T follicular helper cell (primary cell): ENCODE data around the gene MYRF.

Experiments
- DNase-seq: peaks from one replicate; pipeline ENCODE4 v3.0.0-alpha.2; 2020; ENCODE audit warnings: low read depth

The MYRF gene

GRCh38 chr11:61718621-61719302, 33.7 kb upstream of the MYRF start:
- no peak for DNase-seq

- no peak for DNase-seq
These were observed 32.5 kb upstream of the MYRF start for GRCh38 chr11:61719978-61720377.

- DNase-seq = no peak
These were observed 31.8 kb upstream of the MYRF start for GRCh38 chr11:61720597-61720996.

- no peak for DNase-seq
These were observed 28.0 kb upstream of the MYRF start for GRCh38 chr11:61724437-61724836.

- no peak for DNase-seq
These were observed 26.6 kb upstream of the MYRF start for GRCh38 chr11:61725781-61726231.

GRCh38 chr11:61726775-61727174, 25.7 kb upstream of the MYRF start:
- DNase-seq = no peak

- no peak for DNase-seq
These were observed 25.0 kb upstream of the MYRF start for GRCh38 chr11:61727401-61727811.

- no peak for DNase-seq
These were observed 24.1 kb upstream of the MYRF start for GRCh38 chr11:61728066-61728939.

GRCh38 chr11:61728940-61729219, 23.6 kb upstream of the MYRF start:
- no peak for DNase-seq

GRCh38 chr11:61730240-61730994, 22.0 kb upstream of the MYRF start:
- DNase-seq = no peak

- no peak for DNase-seq
These were observed 21.1 kb upstream of the MYRF start for GRCh38 chr11:61731211-61731951.

- DNase-seq = no peak
These were observed 20.3 kb upstream of the MYRF start for GRCh38 chr11:61731952-61732675.

- no peak for DNase-seq
These were observed 19.7 kb upstream of the MYRF start for GRCh38 chr11:61732705-61733104.

- peak; percentile 79 for DNase-seq
These were observed 19.1 kb upstream of the MYRF start for GRCh38 chr11:61733120-61733978.

GRCh38 chr11:61734767-61735166, 17.7 kb upstream of the MYRF start:
- no peak for DNase-seq

GRCh38 chr11:61735391-61735790, 17.0 kb upstream of the MYRF start:
- no peak for DNase-seq

- no peak for DNase-seq
These were observed 16.1 kb upstream of the MYRF start for GRCh38 chr11:61736310-61736709.

- DNase-seq = no peak
These were observed 15.3 kb upstream of the MYRF start for GRCh38 chr11:61737131-61737530.

GRCh38 chr11:61737636-61738386, 14.6 kb upstream of the MYRF start:
- no peak for DNase-seq

GRCh38 chr11:61738776-61739175, 13.7 kb upstream of the MYRF start:
- no peak for DNase-seq
